HG02852 (cell line): Measurements from ENCODE around the gene CEP126.
"Not testable (repeated sequence)": the region's sequence is repeated elsewhere in the genome, so short reads cannot be mapped to it uniquely, and the experiment has no call there.

Experiments used
- ATAC-seq: cut with Tn5 transposase; IDR thresholded peaks from one replicate; pipeline ENCODE4 v1.9.1; 2021; ENCODE audit warnings: mild to moderate bottlenecking, moderate library complexity; ENCODE audit not compliant: unreplicated experiment

CEP126 gene

GRCh38 chr11:101931692-101932091, 16.9 kb downstream of the CEP126 start:
- ATAC-seq = no peak

- ATAC-seq = no peak
These were observed 26.2 kb downstream of the CEP126 start for GRCh38 chr11:101940901-101941520.

- no peak for ATAC-seq
These were observed 30.1 kb downstream of the CEP126 start for GRCh38 chr11:101944923-101945322.

GRCh38 chr11:101945448-101945847, 30.6 kb downstream of the CEP126 start:
- no peak for ATAC-seq

- no peak for ATAC-seq
These were observed 34.9 kb downstream of the CEP126 start for GRCh38 chr11:101949680-101950220.

GRCh38 chr11:101955278-101955677, 40.5 kb downstream of the CEP126 start:
- ATAC-seq = no peak

GRCh38 chr11:101955701-101956100, 40.9 kb downstream of the CEP126 start:
- ATAC-seq = no peak

- ATAC-seq = no peak
These were observed 45.4 kb downstream of the CEP126 start for GRCh38 chr11:101960231-101960630.

GRCh38 chr11:101964200-101964599, 49.4 kb downstream of the CEP126 start:
- ATAC-seq = not testable (repeated sequence)

GRCh38 chr11:101974255-101974654, 59.4 kb downstream of the CEP126 start:
- no peak for ATAC-seq

- no peak for ATAC-seq
These were observed 60.0 kb downstream of the CEP126 start for GRCh38 chr11:101974771-101975170.

- no peak for ATAC-seq
These were observed 60.9 kb downstream of the CEP126 start for GRCh38 chr11:101975734-101976133.

GRCh38 chr11:101987370-101987769, 72.6 kb downstream of the CEP126 start:
- no peak for ATAC-seq

GRCh38 chr11:101993172-101993571, 78.4 kb downstream of the CEP126 start:
- no peak for ATAC-seq

- ATAC-seq = not testable (repeated sequence)
These were observed 79.3 kb downstream of the CEP126 start for GRCh38 chr11:101994052-101994469.

- no peak for ATAC-seq
These were observed 81.3 kb downstream of the CEP126 start for GRCh38 chr11:101996111-101996510.

GRCh38 chr11:102001657-102002338, 87.0 kb downstream of the CEP126 start:
- no peak for ATAC-seq

GRCh38 chr11:102004220-102004619, 89.4 kb downstream of the CEP126 start:
- ATAC-seq = no peak

GRCh38 chr11:102005306-102005705, 90.5 kb downstream of the CEP126 start:
- no peak for ATAC-seq

- no peak for ATAC-seq
These were observed 92.2 kb downstream of the CEP126 start for GRCh38 chr11:102006835-102007566.

- ATAC-seq = peak; percentile 67
These were observed 93.0 kb downstream of the CEP126 start for GRCh38 chr11:102007567-102008437.
